ENCODE data around the gene LRP1.

DNA sequence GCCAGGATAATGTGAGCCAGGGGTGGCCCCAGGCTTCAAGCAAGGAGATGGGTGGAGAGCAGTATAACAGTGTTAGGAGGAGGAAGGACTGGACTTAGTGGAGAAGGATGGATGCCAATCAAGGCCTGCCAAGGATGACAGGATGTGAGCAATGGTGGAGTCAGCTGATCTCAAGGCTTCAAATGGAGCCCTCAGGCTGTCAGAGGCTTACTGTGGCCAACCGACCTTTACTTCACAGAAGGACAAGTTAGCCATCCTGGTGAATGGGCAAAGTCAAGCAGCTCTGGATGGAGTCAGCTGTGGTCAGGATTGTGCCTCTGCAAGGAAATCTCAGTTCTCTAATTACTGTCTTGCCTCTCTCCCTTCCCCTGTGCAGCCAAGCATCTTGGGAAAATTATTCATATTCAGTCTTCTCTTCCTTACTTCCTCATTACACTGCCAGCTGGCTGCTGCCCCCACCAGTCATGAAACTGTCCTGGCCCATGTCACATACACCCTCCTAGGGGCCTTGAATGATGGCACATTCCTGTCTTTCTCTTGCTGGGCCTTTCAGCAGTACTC, 9.5 kb upstream of the LRP1 start:
- TF ChIP-seq CTCF (IDR thresholded peaks at IDR 0.05) (no peak), POLR2A (IDR thresholded peaks at IDR 0.05) (no peak)

Data from Peyer's patch (tissue), 4 donors.